Stimulated activated CD4-positive, alpha-beta T cell treated with anti-CD3 and anti-CD28 coated beads, Interleukin-12 subunit alpha, Interleukin-12 subunit beta, amount 100 ng/mL, for 4 hours (primary cell): ENCODE data around the gene TMEM33.

Source experiments
- DNase-seq: peaks from one replicate; pipeline ENCODE4 v3.0.0-alpha.2; 2020

TMEM33 gene

GRCh38 chr4:42008011-42008786 is 73.0 kb downstream of the TMEM33 start:
- DNase-seq: no peak
